Ovary (tissue), 9 donors: ENCODE data around the gene NIN. TPM values are rescaled to one million over a fixed set of nuclear protein-coding genes. Genes with fewer than 3 reads are reported as not detected.

Source experiments
- DNase-seq, 5 donors: peaks; one replicate each; pipeline ENCODE4 v3.0.0-alpha.2; 2019 to 2020
- H3K27ac ChIP-seq, 2 donors: fragments of 200-600 bp; one replicate each; pipeline versions ENCODE4 v1.5.1 to v1.8.0; 2019 to 2022
- H3K27me3 ChIP-seq: fragments of 200-600 bp; one replicate; pipeline ENCODE4 v1.8.0; 2022
- H3K36me3 ChIP-seq: fragments of 200-600 bp; sonication (generic); one replicate; pipeline ENCODE4 v1.5.1; 2019
- H3K4me1 ChIP-seq: one replicate; pipeline ENCODE4 v1.8.1; 2013; ENCODE audit warnings: mild to moderate bottlenecking, moderate library complexity; ENCODE audit not compliant: insufficient read depth
- H3K4me3 ChIP-seq: fragments of 200-600 bp; sonication (generic); one replicate; pipeline ENCODE4 v1.5.1; 2017
- H3K9me3 ChIP-seq, 2 donors: fragments of 200-600 bp in 1 of 2; sonication (generic) in 1 of 2; one replicate each; pipeline versions ENCODE4 v1.5.1 to v1.8.1; 2013 to 2019; ENCODE audit warnings: mild to moderate bottlenecking in 1 of 2, moderate library complexity in 1 of 2
- CTCF ChIP-seq, 3 donors: fragments of 450-650 bp in 2 of 3; fragments of 200-600 bp in 1 of 3; IDR thresholded peaks; one replicate each; pipeline versions ENCODE4 v1.5.1 to v1.8.0; 2016 to 2022; ENCODE audit warnings: antibody characterized with exemption in 3 of 3, mild to moderate bottlenecking in 1 of 3
- EP300 ChIP-seq: sonication (generic); formaldehyde crosslinking; IDR thresholded peaks from one replicate; pipeline ENCODE4 v1.6.1; 2017; ENCODE audit warnings: antibody characterized with exemption
- POLR2A ChIP-seq: fragments of 450-650 bp; IDR thresholded peaks from one replicate; pipeline ENCODE4 v1.6.1; 2017; ENCODE audit warnings: antibody characterized with exemption, mild to moderate bottlenecking, moderate library complexity
- WGBS, 3 donors: extraction: QIAGEN DNeasy Blood & Tissue Kit in 1 of 3; methylation state at CpG; one replicate each; pipeline versions ENCODE4 v1.1.5 to v1.1.7; 2013 to 2017; 5-methylcytosine and 5-hydroxymethylcytosine counted together
- intact Hi-C, 4 donors: fragments of 100-400 bp; cut with DNase I; formaldehyde crosslinking; loops; one replicate each; pipeline versions ENCODE4 v1.11.0 to v1.15.1; 2022 to 2023
- polyA plus RNA-seq, 2 donors: library from polyadenylated mRNA; stranded (reverse); fragments of 200-250 nt in 1 of 2; fragments of 350-450 nt in 1 of 2; fragmentation: Illumina TruSeq in 1 of 2; extraction: RNeasy Lipid Tissue Mini Kit (QIAGEN cat#74804) in 1 of 2; gene quantifications; one replicate each; pipeline ENCODE4 v1.2.3, GENCODE V29; 2013 to 2014
- total RNA-seq, 7 donors: library from RNA; depleted of rRNA in 2 of 7; stranded (reverse); fragments of >200 nt in 2 of 7; fragmentation: NEBNext Ultra II Directional in 3 of 7; extraction: Animal tissue kit (Norgen Biotek cat#: 25700) in 3 of 7; gene quantifications; one replicate each; pipeline versions ENCODE4 v1.1.0 to v1.2.4, GENCODE V29; 2016 to 2023
- donor health status: DM: no; HTN: no; CAD: no; lungs with moderate emphysema.
- donor health status: DM: no; HTN: no; CAD: no.
- donor health status: Bipolar disorder and iron deficiency.
- donor health status: DM: yes; HTN: yes; CAD: no.
- donor health status: DM: no; HTN: no; CAD: no.
- donor health status: DM: yes; HTN: yes; CAD: no.

The NIN gene
- total and polyA plus RNA-seq, 9 donors: 6.4 to 32.4 (median 28.0) TPM

DNA sequence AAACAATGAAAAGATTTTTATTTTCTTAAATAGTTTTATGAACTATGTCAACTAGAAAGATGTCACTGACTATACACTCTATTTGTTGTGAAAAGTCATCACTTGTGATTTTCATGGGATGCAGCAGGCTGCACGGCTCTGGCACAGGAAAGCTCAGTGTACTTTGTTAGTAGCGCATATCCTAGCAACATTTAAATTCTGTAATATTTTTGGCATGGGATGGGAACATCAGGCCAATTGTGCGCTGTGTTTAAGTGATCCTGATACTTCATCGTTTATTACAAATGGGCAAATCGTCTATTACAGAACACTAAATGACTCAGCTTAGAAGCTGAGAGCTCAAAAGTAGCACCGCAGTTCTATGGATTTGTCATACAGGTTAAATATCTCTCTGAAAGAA, 102.1 kb downstream of the NIN start:
- H3K27ac ChIP-seq: no peak overlapping the region

DNA sequence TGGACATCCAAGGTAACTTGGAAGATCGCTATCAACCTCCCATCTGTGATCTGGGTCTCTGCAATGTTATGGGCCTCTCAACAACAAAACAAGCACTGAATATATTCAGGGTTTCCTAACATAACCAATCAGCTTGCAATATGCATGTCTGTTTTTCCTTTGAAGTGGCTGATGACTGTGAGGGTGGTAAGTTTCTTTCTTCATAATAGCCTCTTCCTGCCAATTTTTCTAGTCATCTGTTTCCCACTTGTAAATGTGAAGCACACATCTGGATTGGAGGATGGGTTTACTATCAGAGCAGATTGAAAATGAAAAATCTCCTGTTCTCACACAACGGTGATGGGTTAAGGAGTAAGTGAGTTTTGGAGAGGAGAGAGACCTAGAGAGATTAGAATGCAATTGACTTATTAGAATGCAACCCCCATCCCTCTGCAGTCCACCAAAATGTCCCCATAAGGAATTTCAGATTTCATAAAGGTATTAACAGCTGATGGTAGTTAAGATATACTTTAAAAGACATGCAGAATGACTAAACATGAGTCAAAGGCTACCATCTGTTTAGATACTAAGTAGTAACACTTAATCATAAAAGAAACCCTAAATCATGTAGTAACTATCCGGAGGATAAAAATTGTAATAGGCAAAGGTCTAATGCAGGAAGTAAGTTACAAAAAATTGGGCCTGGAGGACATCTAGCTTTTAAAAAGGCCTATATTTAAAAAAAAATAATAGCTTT, 104.4 kb downstream of the NIN start:
- Histone ChIP-seq H3K27ac (no peak overlapping the region), H3K4me1 (no peaks in the 10 kb centered on the region), H3K4me3 (no peak overlapping the region), H3K36me3 (no peaks in the 10 kb centered on the region), H3K27me3 (no peaks in the 10 kb centered on the region), H3K9me3 (no peaks in the 10 kb centered on the region)
- WGBS, 3 donors: 67 to 81% (median 72%) methylated on average over 3 of the region's 3 CpGs
- no peak for DNase-seq
- intact Hi-C loops: loop anchor here in 1 of 4 donors (2.0 kb wide), 1 partner anchor 24 kb away; no protein-coding TSS in a partner anchor
- TF ChIP-seq CTCF (IDR thresholded peaks at IDR 0.05) (no peak), EP300 (no peak), POLR2A (no peak)

More for the DNA sequence above, 102.1 kb downstream of the NIN start:
- DNase-seq: no peak
- WGBS, 3 donors: 95 to 97% (median 96%) methylated on average over 6 of the region's 6 CpGs
- H3K27me3 ChIP-seq: no peaks in the 10 kb centered on the region
- intact Hi-C loops: no loop called here
- H3K4me3 ChIP-seq: no peak overlapping the region
- H3K9me3 ChIP-seq: no peaks in the 10 kb centered on the region
- no peak for TF ChIP-seq CTCF (IDR thresholded peaks at IDR 0.05)
- no peak for TF ChIP-seq EP300
- no peak for TF ChIP-seq POLR2A
- H3K36me3 ChIP-seq: no peaks in the 10 kb centered on the region
- H3K4me1 ChIP-seq: no peaks in the 10 kb centered on the region

DNA sequence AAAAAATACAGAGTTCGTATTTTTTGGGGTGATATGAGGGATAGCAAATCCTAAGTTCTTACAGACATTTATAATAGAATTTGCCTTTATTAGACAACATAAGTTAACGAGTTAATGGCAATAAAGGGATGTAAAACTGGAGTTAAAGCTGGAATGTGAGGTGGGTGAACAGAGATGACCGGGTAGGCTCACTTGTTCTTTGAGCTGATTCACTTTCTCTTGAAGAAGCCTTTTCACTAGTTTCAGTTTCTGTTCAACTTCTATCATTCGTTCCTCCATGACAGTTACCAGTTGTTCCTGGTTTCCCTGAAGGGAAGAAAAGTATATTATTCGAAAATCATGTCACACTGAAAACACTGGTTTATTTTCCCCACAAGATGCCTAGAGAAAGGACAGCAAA, 105.2 kb downstream of the NIN start:
- H3K9me3 ChIP-seq: no peaks in the 10 kb centered on the region
- DNase-seq: no peak
- no peak for TF ChIP-seq EP300
- no peak for TF ChIP-seq POLR2A
- no peak for TF ChIP-seq CTCF (IDR thresholded peaks at IDR 0.05)
- H3K27ac ChIP-seq: no peak overlapping the region
- no peaks in the 10 kb centered on the region for H3K27me3 ChIP-seq
- intact Hi-C loops: loop anchor here in 1 of 4 donors (2.0 kb wide), 1 partner anchor 23 kb away; no protein-coding TSS in a partner anchor
- H3K36me3 ChIP-seq: no peaks in the 10 kb centered on the region
- 81 to 91% (median 81%) methylated on average over 5 of the region's 5 CpGs for WGBS, 3 donors
- no peaks in the 10 kb centered on the region for H3K4me1 ChIP-seq
- H3K4me3 ChIP-seq: no peak overlapping the region

GRCh38 chr14:50719911-50720759, 110.8 kb downstream of the NIN start:
- no peak for TF ChIP-seq POLR2A
- TF ChIP-seq EP300: no peak
- no peak for TF ChIP-seq CTCF (IDR thresholded peaks at IDR 0.05)
- Histone ChIP-seq H3K4me3 (no peak overlapping the region), H3K27ac (no peak overlapping the region), H3K9me3 (no peaks in the 10 kb centered on the region), H3K27me3 (no peaks in the 10 kb centered on the region), H3K4me1 (no peaks in the 10 kb centered on the region), H3K36me3 (no peaks in the 10 kb centered on the region)
- DNase-seq: no peak
- WGBS, 3 donors: 69 to 94% (median 81%) methylated on average over 1 of the region's 1 CpG
- intact Hi-C loops: no loop called here
